Pons (tissue), 1 donor: Measurements from ENCODE around the gene KCNQ2.
A peak's percentile ranks its signal among the peaks of the same experiment; 100 is the strongest.

Source experiments
- DNase-seq: peaks from one replicate; pipeline ENCODE4 v3.0.0-alpha.2; 2016; ENCODE audit warnings: low spot score

KCNQ2 gene

DNA sequence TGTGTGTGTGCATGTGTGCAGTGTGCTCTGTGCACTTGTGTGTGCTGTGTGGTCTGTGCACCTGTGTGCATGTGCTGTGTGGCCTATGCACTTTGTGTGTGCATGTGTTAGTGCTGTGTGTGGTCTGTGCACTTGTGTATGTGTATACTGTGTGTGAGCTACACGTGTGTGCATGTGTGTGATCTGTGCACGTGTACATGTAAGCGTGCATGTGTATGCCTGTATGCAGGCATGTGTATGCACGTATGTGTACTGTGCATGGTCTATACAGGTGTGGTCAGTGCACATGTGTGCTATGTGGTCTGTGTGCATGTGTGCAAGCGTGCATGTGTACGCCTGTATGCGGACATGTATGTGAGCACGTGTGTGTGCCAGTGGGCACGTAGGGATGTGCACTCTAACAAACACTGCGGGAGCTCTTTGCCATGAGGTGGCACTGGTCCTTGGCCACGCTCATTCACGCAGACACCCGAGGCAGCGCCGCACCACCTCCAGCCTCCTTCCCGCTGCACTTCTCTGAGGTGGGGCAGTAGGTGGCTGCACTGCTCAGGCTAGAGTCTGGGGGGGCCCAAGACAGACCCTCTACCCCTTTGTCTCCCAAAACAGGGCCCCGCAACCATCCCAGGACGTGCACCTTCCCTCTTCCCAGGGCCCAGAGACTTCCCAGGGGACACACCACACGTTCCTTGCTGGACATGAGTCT lies 68.9 kb downstream of the KCNQ2 start:
- no peak for DNase-seq

DNA sequence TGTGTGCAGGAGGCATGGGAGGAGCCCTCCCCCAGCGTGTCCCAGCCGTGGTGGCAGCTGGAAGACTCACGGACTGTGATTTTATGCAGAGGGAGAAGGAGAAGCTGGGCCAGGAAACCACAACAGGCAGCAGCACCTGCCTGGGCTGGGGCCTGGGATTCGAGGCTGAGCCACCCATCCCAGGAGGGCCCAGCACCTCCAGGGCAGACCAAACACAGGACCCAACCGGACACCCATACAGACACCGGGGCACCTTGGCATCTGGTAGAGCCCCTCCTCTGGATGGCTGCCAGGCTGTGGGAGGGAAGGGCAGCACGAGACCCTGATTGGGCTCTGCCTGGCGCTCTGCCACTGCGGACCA lies 69.6 kb downstream of the KCNQ2 start:
- DNase-seq: no peak

DNA sequence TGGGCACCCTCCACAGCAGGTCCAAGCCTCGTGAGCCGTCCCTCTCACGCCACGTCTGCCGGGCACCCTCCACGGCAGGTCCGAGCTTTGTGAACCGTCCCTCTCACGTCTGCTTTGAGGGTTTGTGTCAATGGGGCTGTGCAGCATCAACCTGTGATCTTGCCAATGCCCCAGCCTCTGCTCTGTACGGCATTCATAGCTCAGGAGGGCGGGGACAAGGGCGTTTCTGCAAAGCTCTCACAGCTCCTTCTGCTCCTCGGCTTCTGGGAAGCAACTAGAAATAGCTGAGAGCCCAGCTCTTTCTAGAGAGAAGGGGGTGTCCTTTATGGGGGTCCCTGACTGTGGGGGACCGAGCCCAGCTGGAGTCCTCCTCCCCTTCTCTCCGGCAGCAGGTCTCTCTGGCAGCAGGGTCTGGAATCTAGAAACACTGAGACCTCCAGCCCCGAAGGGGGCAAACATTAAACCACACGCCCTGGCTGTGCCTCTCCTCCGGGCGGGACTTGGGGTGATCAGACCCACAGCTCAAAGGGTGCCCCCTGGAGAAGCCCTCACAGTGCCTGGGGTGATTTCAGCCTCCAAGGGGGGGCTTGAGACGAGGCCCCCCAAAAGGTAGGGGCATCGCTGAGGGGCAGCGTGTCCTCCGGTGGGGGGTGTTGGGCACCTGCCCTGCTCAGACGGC lies 70.1 kb downstream of the KCNQ2 start:
- no peak for DNase-seq

DNA sequence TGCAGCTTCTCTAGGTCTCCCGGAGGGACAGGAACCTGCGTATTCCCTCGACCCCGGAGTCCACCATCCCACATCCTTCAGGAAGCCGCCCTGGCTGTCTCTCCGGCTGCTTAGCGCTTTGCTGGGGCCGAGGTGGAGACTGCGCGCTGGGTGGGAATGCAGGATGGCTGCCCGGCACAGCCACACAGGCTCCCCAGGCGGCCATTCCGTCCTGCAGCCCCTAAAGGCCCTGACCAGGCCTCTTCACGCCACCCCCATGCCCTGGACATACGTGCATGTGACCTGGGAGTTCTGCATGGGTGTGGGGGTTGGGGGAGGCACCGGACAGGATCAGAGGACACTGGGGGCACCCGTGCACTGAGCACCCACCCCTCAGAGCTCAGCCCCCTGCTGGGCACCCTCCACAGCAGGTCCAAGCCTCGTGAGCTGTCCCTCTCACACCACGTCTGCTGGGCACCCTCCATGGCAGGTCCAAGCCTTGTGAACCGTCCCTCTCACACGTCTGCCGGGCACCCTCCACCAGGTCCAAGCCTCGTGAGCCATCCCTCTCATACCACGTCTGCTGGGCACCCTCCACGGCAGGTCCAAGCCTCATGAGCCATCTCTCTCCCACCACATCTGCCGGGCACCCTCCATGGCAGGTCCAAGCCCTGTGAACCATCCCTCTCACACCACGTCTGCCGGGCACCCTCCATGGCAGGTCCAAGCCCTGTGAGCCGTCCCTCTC lies 70.9 kb downstream of the KCNQ2 start:
- DNase-seq: no peak

DNA sequence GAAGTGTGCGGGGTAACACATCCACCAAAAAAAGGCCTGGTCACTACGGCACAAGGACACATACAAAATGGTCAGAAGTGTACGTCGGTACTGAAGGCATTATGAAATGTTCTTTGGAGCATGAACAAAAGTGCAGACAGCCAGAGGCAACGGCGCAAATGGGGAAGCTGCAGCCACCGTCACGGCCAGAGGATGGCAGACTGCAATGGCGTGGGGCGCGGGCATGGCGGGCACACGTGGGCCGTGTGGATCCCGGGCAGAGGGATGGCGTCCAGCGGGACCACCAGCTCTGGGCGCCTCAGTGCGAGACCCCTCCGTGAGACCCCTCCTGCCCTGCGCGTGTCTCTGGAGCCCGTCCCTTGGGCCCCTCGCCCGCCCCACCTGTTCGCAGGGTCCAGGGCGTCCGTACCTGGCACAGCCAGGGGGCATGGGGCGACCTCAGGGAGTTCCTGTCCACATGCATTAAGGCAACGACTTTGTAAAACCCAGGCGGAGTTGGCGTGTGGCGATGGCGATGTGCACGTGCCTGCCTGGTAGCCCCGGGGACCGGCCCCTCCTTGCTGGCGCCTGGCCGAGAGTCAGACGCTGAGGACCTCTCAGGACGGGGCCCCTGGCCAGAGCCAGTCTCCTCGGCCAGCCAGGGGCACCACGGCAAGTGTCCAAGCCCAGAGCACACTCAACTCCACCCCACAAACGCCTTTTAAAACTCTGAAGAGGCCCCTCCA lies 71.8 kb downstream of the KCNQ2 start:
- DNase-seq: no peak

DNA sequence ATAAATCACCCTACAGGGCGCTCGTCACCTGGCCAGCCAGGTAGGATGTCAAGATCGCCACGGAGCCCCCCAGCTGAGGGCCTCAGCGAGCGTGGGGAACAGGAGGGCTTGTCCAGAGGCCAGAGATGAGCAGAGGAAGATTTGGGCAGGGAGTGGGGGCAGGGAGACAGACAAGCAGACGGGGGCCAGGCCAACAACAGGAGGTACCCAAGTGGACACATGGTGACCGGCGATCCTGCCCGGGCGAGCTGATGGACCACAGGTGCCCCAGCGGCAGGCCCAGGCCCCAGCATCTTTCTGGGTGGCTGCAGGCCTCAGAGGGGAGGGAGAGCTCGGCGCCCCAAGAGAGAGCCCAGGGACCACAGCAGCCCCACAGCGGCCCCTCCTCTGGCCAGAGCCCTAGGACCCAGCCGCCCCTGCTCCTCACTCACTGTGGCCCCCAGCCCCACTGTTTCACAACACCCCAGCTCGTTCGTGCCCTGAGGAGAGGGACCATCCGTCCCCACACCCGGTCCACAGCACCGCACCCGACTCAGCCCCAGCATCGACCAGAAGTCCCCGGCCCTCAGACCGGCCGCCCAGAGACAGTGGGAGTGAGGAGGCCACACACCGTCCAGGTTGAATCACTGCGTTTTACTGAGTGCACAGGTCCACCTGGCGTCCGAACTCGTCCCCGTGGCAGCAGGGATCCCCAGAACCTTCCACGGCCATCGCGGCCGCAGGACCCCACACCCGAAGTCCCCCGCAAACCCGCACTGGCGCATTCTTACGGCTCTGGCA lies 72.7 kb downstream of the KCNQ2 start:
- DNase-seq: no peak

DNA sequence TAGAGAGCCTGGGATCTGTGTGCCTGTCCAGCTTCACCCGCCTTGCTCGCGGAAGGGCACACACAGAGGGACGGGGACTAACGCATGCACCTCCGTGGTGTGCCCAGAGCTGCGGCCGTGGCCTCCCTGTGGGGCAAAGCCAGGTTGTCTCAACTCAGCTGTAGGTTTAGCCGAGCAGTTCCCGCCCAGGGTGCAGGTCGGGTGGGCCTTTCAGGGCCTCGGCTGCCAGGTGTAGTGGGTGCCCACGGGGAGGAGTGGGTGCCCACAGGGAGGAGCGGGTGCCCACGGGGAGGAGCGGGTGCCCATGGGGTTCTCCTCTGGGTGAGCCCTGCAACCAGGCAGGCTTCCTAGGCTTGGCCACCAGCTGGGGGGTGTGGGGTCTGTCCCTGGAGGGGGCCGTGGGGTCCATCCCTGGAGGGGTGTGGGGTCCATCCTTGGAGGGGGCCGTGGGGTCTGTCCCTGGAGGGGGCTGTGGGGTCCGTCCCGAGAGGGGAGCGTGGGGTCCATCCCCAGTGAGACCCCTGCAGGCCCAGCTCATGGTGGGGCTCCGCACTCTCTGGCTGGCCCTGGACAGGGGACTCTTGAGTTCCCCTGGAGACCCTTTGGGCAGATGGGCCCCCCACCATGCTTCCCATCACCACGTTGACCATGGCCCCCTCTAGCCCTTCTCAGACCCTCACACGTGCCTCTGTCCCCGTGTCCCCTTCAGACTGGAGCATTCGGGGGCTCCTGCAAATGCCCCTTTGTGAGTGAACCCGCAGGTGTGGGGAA lies 73.5 kb downstream of the KCNQ2 start:
- DNase-seq: no peak

DNA sequence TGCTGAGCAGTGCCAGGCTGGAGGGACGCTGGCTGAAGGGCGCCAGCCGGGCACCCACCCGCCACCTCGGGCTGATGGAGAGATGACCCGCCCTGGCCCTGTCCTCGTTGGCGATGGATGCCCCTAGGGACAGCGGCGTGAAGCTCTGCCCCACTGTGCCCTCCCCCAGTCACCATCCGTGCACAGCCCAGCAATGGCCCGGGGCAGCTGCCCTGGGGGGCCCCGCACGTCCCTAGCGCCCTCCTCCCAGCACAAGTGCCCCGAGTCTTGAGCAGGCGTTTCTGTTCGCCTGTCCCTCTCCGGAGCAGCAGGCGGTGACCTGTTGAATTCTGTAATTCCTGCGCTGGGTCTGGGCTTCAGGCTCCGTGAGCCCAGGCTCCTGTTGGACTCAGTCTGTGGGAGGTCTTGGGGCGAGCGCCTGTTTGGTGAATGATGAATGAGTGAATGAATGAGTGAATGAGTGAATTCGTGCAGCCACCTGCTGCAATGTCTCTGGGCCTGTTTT lies 74.5 kb downstream of the KCNQ2 start:
- DNase-seq: no peak

DNA sequence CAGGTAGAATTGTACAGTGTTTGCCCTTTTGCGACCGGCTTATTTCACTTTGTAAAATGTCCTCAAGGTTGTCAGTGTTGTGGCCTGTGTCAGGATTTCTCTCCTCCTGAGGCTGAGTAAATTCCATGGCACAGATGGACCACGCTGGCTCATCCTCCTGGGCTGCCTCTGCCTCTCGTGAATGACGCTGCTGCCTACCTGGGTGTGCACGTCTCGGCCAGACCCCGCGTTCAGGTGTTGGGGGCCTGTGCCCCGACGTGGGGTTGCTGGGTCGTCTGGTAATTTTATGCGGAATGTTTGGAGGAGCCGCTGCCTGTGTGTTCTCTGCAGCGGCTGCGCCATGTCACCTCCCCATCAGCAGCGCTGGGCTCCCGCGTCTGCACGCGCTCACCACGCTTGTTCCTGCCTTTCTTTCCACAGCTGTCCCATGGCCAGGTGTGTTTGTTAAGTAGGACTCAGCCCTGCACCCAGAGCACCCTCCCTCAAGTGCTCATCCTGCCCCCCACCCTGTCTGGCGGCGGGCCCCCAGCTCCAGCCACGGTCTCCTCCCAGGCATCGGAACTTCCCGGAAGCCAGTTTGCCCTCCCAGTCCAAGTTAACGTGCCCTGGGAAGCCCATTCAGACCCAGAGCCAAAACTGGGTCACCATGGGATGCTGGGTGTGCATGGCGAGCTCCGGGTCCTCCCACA lies 75.2 kb downstream of the KCNQ2 start:
- no peak for DNase-seq

DNA sequence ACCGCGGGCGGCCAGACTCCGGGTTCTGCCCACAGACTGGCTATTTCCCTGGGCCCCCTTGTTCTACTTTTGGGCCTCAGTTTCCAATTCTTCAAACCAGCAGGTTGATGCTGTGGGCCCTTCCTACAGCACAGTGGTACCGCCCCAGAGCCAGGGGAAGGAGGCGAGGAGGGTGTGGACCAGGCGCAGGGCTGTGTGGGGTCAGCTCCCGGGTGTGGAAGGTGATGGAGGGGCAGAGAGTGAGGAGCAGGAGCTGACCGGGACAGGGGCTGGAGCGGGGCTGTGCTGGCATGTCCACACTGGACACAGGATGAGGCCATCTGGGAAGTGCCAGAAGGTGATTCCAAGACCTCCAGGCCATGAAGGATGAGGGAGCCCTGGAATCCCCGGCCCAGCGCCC lies 76.2 kb downstream of the KCNQ2 start:
- DNase-seq: no peak

DNA sequence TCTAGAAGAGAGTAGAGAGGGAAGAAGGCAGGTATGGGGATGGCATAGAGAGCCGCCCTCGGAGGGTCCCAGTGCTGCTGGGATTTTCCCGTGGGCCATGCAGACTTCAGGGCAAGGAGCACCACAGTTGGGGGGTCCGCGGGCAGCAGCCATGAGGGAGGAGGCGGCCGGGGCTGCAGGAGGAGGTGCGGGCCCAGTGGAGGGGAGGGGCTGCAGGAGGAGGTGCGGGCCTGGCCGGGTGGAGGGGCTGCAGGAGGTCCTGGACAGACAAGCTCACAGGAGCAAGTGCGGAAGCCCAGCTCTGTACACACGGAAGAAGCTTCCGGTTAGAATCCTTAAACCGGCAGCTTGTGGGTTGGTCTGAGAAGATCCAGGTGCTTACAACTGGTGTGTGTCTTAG lies 76.7 kb downstream of the KCNQ2 start:
- no peak for DNase-seq

DNA sequence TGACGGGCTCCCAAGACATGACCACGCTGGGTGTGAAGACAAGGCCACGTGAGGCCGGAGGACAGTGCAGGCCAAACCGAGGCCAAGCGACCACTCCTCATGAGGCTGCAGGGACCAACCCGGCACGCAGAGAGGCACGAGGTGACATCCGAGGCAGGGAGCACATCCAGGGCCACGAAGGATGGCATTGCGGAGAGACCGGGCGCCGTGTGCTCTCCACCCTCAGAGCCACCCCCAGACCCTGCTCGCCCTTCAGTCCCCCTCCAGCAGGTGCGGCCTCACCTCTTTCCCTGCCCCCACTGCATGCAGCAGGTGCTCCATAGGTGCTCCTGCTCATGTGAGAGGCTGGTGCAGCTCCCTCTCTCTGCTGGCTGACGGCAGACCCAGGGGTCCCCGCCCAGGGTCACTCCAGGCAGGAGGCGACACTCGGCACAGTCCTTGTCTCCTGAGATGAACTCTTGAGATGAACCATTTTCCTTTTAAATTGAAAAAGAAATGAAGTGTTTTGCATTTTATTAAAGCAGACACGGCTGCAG lies 77.5 kb downstream of the KCNQ2 start:
- DNase-seq: no peak

DNA sequence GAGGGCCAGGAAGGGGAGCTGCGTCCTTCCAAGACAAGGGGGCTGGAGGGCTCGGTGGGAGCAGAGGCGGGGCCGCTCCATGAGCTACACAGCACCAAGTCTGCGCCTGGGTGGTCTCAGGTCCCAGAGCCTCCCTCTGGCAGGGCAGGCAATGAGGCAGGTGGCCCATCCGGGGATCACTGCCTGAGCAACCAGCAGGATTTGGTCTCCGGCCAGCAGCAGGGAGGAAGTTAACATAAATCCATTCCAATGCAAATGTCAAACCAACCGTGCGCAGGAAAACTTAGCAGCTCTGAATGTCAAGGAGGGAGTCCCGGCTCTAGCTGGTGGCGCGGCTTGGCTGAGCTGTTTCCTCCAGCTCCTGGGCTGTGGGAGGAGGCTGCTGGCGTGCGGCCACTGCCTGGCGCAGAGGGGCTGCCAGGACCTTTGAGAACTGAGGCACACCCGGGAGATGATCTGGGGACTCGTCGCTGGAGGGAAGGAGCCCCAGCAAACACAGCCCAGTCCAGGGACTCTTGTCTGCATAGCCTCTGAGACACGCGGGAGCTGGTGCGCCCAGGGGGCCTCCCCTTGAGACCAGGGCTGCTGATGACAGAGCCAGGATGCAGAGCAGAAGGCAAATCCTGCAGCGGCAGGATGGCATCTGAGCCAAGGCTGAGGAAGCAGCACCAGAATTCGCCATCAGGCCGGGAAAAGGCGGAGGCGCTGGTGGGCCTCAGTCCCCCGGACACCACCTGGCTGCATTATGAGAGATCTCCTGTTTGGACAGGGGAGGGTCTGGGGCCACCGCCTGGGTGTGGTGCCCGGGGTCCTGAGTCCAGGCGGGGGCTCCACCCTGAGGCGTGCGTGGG lies 78.2 kb downstream of the KCNQ2 start:
- DNase-seq: peak; percentile 12

DNA sequence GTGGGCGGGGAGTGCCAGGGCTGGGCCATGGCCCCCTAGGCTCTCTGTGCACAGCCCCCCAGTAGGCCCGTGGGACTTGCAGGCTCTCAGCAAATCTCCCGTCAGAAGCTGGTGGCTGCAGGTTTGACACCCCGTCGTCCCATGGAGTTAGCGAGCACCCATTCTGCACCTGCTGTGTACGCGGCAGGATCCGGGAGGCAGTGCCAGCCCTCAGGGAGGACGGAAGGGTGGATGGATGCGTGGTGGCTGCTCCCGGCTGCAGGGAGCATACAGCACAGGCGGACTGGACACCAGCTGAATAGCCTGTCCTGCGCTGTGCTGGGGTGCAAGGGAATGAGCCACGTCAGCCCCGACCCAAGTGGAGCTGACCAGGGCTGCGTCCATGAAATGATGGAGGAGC lies 78.9 kb downstream of the KCNQ2 start:
- no peak for DNase-seq

DNA sequence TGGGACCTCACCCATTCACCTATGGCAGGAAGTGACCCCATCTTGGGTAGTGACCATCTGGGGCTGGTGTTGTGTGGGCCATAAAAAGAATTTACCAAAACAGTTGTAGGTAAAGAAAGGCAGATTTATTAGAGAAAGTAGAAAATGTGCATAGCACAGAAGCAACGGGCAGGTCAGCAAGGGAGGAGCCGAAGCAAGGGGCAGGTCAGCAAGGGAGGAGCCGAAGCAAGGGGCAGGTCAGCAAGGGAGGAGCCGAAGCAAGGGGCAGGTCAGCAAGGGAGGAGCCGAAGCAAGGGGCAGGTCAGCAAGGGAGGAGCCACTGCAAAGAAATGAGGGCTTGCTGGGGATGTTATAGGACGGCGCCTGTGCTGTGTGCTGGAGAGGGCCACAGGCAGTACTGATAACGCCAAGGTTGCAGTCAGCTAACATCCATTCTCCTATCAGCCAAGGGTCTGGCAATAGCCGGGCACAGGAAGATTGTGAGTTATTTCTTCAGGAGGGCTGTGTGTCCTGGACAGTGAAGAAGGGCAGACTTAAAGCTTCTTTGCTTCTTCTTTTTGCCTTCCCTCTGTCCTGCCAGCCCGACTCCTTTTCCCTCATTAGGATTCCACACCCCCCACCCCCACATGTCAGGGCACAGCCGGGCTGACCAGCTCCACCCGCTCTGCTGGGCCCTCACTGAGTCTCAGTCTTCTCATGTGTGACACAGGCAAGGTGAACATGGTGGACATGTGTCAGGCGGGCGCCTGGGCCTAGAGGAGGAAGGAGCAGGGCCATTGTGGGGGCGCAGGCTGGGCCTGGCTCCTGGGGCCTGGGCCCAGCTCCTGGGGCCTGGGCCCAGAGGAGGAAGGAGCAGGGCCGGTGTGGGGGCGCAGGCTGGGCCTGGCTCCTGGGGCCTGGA lies 79.7 kb downstream of the KCNQ2 start:
- DNase-seq: no peak

DNA sequence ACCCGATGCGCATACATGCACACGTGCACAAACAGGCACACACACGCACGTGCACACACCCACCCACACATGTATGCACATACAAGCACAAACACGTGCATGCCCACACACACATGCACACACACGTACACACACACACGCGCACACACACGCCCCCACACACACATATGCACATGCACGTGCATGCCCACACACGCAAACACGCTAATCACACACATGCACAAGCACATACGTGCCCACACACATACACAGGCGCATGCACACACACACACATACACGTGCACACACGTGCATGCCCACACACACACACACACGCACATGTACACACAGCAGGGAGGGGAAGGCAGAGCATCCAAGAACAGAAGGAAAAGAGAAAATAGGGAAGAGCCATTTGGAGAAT lies 84.5 kb downstream of the KCNQ2 start:
- DNase-seq: no peak

DNA sequence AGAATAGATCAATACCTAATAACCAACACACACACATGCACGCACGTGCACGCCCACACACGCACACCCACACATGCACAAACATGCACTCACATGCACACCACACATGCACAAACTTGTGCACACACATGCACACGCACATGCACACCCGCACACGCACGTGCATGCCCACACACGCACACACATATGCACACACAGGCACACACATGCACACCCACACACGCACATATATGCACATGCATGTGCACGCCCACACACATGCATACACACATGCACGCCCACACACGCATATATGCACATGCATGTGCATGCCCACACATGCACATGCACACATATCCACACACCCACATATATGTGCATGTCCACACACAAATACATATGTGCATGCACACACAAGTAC lies 85.1 kb downstream of the KCNQ2 start:
- no peak for DNase-seq

DNA sequence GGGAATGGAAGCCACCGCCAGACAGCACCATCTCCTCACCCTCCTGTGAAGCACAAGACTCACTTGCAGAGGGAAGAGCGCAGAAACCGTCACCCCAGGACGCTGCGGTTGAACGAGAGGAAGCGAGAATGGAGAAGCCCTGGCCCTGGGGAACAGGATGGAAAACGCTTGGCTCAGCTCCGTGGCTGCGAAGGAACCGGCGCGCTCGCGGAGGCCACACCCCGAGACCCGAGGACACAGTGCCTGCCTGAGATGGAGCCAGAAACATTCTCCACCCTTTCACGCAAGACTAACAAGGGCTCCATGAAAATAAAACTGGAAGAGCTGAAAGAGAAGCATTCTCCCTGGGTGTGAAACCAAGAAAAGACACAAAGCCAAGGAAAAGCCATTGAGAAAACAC lies 86.0 kb downstream of the KCNQ2 start:
- no peak for DNase-seq
